Heart left ventricle (tissue), 16 donors: ENCODE measurements around the gene SLU7. TPM values are rescaled to one million over a fixed set of nuclear protein-coding genes. Genes with fewer than 3 reads are reported as not detected.
A peak's percentile ranks its signal among the peaks of the same experiment; 100 is the strongest.

Source experiments
- ATAC-seq, 4 donors: fragments of 200-7000 bp; cut with Tn5 transposase; one replicate each; pipeline ENCODE4 v1.9.1; 2020 to 2022; ENCODE audit warnings: moderate library complexity in 4 of 4, mild to moderate bottlenecking in 3 of 4, moderate number of reproducible peaks in 1 of 4
- DNase-seq, 5 donors: peaks; one replicate each; pipeline ENCODE4 v3.0.0-alpha.2; 2020
- H3K27ac ChIP-seq, 12 donors: fragments of 200-600 bp; sonication (generic) in 4 of 12; one replicate each; pipeline versions ENCODE4 v1.5.0 to v1.8.0; 2016 to 2022; ENCODE audit warnings: mild to moderate bottlenecking in 2 of 12
- H3K27me3 ChIP-seq, 9 donors: fragments of 200-600 bp; sonication (generic) in 2 of 9; one replicate each; pipeline versions ENCODE4 v1.5.1 to v1.8.0; 2016 to 2022; ENCODE audit warnings: mild to moderate bottlenecking in 3 of 9
- H3K36me3 ChIP-seq, 9 donors: fragments of 200-600 bp; sonication (generic) in 2 of 9; one replicate each; pipeline versions ENCODE4 v1.5.0 to v1.8.0; 2018 to 2022; ENCODE audit warnings: mild to moderate bottlenecking in 2 of 9
- H3K4me1 ChIP-seq, 12 donors: fragments of 200-600 bp; sonication (generic) in 4 of 12; one replicate each; pipeline versions ENCODE4 v1.5.0 to v1.8.0; 2016 to 2022; ENCODE audit warnings: mild to moderate bottlenecking in 3 of 12
- H3K4me3 ChIP-seq, 12 donors: fragments of 200-600 bp; sonication (generic) in 4 of 12; one replicate each; pipeline versions ENCODE4 v1.5.0 to v1.8.0; 2017 to 2022; ENCODE audit warnings: mild to moderate bottlenecking in 9 of 12, moderate library complexity in 4 of 12
- H3K9me3 ChIP-seq, 12 donors: fragments of 200-600 bp; sonication (generic) in 4 of 12; one replicate each; pipeline versions ENCODE4 v1.5.0 to v1.8.0; 2016 to 2022; ENCODE audit warnings: mild to moderate bottlenecking in 1 of 12
- POLR2A ChIP-seq, 2 donors: fragments of 450-650 bp; IDR thresholded peaks; one replicate each; pipeline ENCODE4 v1.6.1; 2017; ENCODE audit warnings: antibody characterized with exemption in 2 of 2, mild to moderate bottlenecking in 2 of 2, moderate library complexity in 2 of 2
- WGBS, 4 donors: extraction: QIAGEN DNeasy Blood & Tissue Kit in 2 of 4; methylation state at CpG; one replicate each; pipeline versions ENCODE4 v1.1.5 to v1.1.7; 2013 to 2018; 5-methylcytosine and 5-hydroxymethylcytosine counted together
- intact Hi-C, 10 donors: fragments of 100-400 bp; cut with DNase I; formaldehyde crosslinking; loops; one replicate each; pipeline versions ENCODE4 v1.11.1 to v1.14.2; 2022
- polyA plus RNA-seq, 2 donors: library from polyadenylated mRNA; stranded (reverse); fragments of 200-250 nt; gene quantifications; one replicate each; pipeline ENCODE4 v1.2.3, GENCODE V29; 2013
- total RNA-seq, 9 donors: library from RNA; depleted of rRNA in 2 of 9; stranded (reverse); fragments of >200 nt in 2 of 9; fragmentation: NEBNext Ultra II Directional in 3 of 9; extraction: Animal tissue kit (Norgen Biotek cat#: 25700) in 3 of 9; gene quantifications; one replicate each; pipeline versions ENCODE4 v1.1.0 to v1.2.4, GENCODE V29; 2016 to 2023
- TF ChIP-seq, protein P1 (sequence below), 12 donors: fragments of 200-600 bp; sonication (generic) in 4 of 12; IDR thresholded peaks; one replicate each; pipeline versions ENCODE4 v1.5.0 to v1.8.0; 2018 to 2022; ENCODE audit warnings: antibody characterized with exemption in 12 of 12, mild to moderate bottlenecking in 5 of 12
- donor health status: ischemic (EF 13 %, LVEDD 7.1; RV severe dilation, severe dysfunction).
- donor health status: healthy with polysubstance abuse.
- donor health status: DM: no; HTN: yes; CAD: no.
- donor health status: DM: no; HTN: no; CAD: no.
- donor health status: ischemic (EF 25% LVEDD 6.9; RV normal size, moderate dysfunction).
- donor health status: ischemic (EF 25% LVEDD 5.7; RV mildly dilated, moderate dysfunction).
- donor health status: healthy.
- donor health status: DM: yes; HTN: yes; CAD: no.
- donor health status: ischemic (EF 35%, LVEDD 5.7; RV mildly dilated, moderate dysfunction).
- donor health status: nonischemic (EF 11% LVEDD 7.7; RV severe dilation, severe dysfunction).
- donor health status: DM: yes; HTN: yes; CAD: no.
- donor health status: PGD.
- donor health status: ischemic (EF 29% LVEDD 5.4; RV normal size, mild dysfunction).
- donor health status: nonischemic (EF 23%, LVEDD 6.1; RV moderate dilation, normal function).

Gene SLU7
- total and polyA plus RNA-seq, 11 donors: 22.7 to 81.6 (median 44.0) TPM

DNA sequence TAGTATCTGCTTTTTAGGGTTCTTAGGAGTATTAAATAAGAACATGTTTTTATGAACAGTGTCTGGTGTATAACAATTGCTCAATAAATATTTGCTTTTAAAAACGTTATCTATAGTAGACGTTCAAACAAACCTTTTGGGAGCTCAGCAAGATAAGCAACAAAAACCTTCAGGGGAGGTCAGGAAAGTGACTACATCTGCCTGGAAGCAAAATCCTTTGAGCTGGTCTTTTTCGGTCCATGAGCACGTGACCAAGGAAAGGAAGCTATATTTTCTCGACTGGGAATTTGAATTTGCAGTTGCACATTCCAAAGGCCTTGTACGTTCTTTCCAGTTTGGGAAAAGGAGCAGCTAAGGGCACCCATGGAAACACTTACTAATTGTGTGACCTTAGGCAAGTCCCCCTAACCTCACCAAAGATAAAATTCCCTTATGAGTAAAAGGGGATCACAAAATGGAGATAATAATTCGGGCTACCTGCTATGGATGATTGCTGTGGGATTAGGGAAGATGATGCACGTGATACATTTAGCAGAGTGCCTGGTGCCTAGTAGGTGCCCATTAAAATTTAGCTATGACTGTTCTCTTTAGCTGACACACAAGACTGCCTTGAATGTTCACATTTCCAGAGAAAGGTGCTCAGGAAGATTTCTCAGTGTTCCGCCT is 48.1 kb upstream of the SLU7 start:
- TF ChIP-seq POLR2A (IDR thresholded peaks at IDR 0.05): no peak
- TF ChIP-seq, protein P1, sequence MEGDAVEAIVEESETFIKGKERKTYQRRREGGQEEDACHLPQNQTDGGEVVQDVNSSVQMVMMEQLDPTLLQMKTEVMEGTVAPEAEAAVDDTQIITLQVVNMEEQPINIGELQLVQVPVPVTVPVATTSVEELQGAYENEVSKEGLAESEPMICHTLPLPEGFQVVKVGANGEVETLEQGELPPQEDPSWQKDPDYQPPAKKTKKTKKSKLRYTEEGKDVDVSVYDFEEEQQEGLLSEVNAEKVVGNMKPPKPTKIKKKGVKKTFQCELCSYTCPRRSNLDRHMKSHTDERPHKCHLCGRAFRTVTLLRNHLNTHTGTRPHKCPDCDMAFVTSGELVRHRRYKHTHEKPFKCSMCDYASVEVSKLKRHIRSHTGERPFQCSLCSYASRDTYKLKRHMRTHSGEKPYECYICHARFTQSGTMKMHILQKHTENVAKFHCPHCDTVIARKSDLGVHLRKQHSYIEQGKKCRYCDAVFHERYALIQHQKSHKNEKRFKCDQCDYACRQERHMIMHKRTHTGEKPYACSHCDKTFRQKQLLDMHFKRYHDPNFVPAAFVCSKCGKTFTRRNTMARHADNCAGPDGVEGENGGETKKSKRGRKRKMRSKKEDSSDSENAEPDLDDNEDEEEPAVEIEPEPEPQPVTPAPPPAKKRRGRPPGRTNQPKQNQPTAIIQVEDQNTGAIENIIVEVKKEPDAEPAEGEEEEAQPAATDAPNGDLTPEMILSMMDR (IDR thresholded peaks at IDR 0.05): no peak
- no peaks in the 10 kb centered on the region for H3K36me3 ChIP-seq
- no peaks in the 10 kb centered on the region for H3K27me3 ChIP-seq
- H3K9me3 ChIP-seq: no peaks in the 10 kb centered on the region
- 40 to 58% (median 51%) methylated on average over 9 of the region's 9 CpGs for WGBS, 4 donors
- H3K27ac ChIP-seq: peak overlapping the region in 7 of 12 donors; percentile 34 to 83 (median 50)
- no peak for DNase-seq
- no peak for ATAC-seq
- peak overlapping the region in 8 of 12 donors; percentile 38 to 56 (median 48) for H3K4me3 ChIP-seq
- intact Hi-C loops: no loop called here
- peaks cover 0 to 62% (median 26%) of the 10 kb centered on the region in 12 donors for H3K4me1 ChIP-seq

DNA sequence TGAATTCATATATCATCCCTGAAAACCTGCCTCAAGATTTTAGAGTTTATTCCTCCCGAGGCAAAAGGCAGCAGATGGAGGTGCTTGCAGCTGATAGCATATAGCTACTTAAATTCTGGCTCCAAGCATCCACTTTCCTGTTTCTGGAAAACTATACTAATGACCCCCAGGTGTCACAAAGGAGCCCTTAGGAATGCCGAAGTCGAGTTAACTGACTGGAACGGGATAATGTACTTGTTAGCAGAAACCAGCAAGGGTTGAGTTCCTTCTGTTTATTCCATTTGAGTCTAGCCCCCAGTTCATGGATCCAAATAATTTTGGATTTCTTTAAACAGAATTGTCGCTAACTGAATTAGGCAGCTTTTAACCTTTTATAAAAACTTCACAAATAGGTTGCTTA is 47.2 kb upstream of the SLU7 start:
- no peaks in the 10 kb centered on the region for H3K27me3 ChIP-seq
- H3K4me1 ChIP-seq: peaks cover 0 to 53% (median 18%) of the 10 kb centered on the region in 12 donors
- no peak overlapping the region for H3K4me3 ChIP-seq
- H3K36me3 ChIP-seq: no peaks in the 10 kb centered on the region
- intact Hi-C loops: no loop called here
- TF ChIP-seq POLR2A (IDR thresholded peaks at IDR 0.05): no peak
- TF ChIP-seq, protein P1 (IDR thresholded peaks at IDR 0.05): no peak
- H3K9me3 ChIP-seq: no peaks in the 10 kb centered on the region
- 79 to 87% (median 83%) methylated on average over 5 of the region's 5 CpGs for WGBS, 4 donors
- H3K27ac ChIP-seq: no peak overlapping the region
- ATAC-seq: no peak
- no peak for DNase-seq

DNA sequence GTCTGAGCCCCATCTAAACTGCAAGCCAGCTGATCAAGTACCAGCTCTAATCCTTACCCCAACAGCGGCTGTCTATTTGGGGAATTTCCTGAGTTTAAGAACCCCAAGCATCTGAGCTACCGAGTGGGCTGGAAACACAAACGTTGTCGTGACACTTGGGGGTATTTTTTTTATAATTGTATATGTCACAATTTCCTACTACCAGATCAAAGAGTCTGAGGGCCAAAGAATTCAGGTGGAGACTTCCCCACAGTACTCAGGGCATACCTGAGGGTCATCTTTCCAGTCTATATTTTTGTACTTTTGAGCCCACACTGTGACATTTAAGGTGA is 45.6 kb upstream of the SLU7 start:
- Histone ChIP-seq H3K36me3 (no peaks in the 10 kb centered on the region), H3K4me1 (peaks cover 0 to 38% (median 15%) of the 10 kb centered on the region in 12 donors), H3K27ac (no peak overlapping the region), H3K4me3 (no peak overlapping the region), H3K27me3 (no peaks in the 10 kb centered on the region), H3K9me3 (no peaks in the 10 kb centered on the region)
- intact Hi-C loops: no loop called here
- DNase-seq (no peak), ATAC-seq (no peak)
- 66 to 77% (median 70%) methylated on average over 4 of the region's 4 CpGs for WGBS, 4 donors
- no peak for TF ChIP-seq POLR2A (IDR thresholded peaks at IDR 0.05)
- TF ChIP-seq, protein P1 (IDR thresholded peaks at IDR 0.05): no peak

DNA sequence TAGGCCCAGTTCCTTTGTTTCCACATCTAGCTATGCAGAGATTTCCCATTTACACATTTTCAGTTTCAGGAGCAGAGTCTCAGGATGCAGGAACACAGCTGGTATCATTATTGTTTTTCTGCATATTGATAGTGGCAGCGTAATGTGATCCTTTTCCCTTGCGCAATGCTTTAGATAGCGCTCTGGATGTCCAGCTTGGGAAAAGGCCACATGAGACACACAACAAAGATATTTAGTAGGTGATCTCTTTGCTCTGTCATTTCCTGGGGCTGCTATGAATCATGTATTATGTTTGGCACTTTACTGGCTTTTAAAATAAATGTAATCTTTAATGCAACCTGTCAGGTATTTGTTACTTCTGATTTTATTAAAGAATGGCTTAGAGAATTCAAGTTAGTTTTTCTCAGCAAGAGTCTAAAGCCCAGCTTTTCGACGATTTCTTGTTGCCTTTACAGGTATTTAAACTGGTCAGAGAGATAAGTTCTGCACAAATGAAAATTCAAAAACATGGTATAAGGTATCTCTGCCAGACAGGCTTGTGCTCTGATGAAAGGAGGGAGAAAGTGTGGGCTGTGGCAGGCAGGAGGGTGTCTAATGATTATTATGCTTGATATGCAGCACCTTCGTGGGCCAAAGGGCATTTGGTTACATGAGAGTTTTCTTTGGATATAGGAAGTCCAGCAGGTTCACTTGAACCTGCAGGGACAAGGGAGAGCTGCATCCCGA is 45.0 kb upstream of the SLU7 start:
- H3K4me1 ChIP-seq: peaks cover 0 to 36% (median 15%) of the 10 kb centered on the region in 12 donors
- DNase-seq: no peak
- H3K27ac ChIP-seq: no peak overlapping the region
- no peak for ATAC-seq
- TF ChIP-seq POLR2A (IDR thresholded peaks at IDR 0.05): no peak
- TF ChIP-seq, protein P1 (IDR thresholded peaks at IDR 0.05): no peak
- no peaks in the 10 kb centered on the region for H3K36me3 ChIP-seq
- H3K27me3 ChIP-seq: no peaks in the 10 kb centered on the region
- H3K4me3 ChIP-seq: no peak overlapping the region
- intact Hi-C loops: no loop called here
- 61 to 78% (median 70%) methylated on average over 7 of the region's 7 CpGs for WGBS, 4 donors
- no peaks in the 10 kb centered on the region for H3K9me3 ChIP-seq
